ENCODE results near the gene USP53.

DNA sequence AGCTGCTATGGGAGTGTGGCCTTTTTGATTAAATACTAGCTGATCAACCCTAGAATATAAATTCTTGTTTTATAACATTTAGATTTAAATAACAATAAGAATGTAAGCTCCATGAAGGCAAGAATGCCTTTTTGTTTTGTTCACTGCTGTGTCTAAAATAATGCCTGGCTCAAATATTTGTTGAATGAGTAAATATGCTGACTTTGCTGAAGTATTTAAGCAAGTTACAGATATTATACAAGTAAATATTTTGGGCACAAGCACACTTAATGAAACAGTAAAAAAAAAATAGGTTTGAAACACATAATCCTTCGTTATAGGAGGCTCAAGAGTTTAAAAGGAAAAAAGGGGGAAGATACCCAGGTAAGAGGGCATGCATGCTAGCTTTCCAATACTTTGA lies 85.3 kb downstream of the USP53 start:
- TF ChIP-seq, protein P1, sequence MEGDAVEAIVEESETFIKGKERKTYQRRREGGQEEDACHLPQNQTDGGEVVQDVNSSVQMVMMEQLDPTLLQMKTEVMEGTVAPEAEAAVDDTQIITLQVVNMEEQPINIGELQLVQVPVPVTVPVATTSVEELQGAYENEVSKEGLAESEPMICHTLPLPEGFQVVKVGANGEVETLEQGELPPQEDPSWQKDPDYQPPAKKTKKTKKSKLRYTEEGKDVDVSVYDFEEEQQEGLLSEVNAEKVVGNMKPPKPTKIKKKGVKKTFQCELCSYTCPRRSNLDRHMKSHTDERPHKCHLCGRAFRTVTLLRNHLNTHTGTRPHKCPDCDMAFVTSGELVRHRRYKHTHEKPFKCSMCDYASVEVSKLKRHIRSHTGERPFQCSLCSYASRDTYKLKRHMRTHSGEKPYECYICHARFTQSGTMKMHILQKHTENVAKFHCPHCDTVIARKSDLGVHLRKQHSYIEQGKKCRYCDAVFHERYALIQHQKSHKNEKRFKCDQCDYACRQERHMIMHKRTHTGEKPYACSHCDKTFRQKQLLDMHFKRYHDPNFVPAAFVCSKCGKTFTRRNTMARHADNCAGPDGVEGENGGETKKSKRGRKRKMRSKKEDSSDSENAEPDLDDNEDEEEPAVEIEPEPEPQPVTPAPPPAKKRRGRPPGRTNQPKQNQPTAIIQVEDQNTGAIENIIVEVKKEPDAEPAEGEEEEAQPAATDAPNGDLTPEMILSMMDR (IDR thresholded peaks at IDR 0.05): no peak
- no peak for TF ChIP-seq EP300 (IDR thresholded peaks at IDR 0.05)
- TF ChIP-seq POLR2A (IDR thresholded peaks at IDR 0.05; ENCODE audit: low read depth): no peak
